Measurements from ENCODE around the gene SP3. TPM values are rescaled to one million over a fixed set of nuclear protein-coding genes. Genes with fewer than 3 reads are reported as not detected.

The SP3 gene
- 73.6 and 75.3 TPM in 2 replicates for total RNA-seq (2012; rRNA removed)

DNA sequence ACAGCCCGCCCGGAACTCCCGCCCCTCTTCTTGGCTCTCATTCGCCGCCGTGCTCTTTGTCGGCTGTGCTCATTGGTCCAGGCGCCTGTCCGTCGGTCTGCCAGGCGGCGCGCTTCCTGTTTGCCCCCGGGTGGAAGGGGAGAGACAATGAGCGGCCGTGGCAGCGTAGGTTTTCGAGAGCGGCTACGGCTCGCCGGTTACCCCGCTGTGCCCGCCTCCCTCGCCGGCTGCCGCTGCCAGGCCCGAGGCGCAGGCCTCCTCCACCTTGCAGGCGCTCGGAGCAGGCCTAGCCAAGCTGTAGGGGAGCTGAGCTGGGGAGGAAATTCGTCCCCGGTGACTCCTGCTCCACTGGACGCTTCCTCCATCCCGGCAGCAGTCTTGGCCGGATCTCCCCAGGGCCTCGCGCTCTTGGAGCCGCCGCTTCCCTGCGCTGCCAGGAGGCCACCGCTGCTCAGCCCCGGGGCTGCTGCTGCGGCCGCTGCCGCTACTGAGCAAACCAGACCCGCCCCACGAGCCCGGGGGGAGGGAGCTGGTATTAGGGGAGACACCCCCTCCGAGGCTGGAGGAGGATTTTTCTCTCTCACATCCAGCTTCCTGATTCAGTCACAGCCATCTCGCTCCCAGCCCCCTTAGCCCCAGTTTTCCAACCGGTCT lies at the start of gene SP3:
TSS of gene SP3 (minus strand) at position 2 of the 654 bp plus-strand sequence. CDS start 202 bp downstream, outside the sequence.
- peak within 1 kb of the TSS; percentile 88 for H3K4me2 ChIP-seq (ENCODE audit: low read length)
- peaks cover 5% of the 10 kb centered on the region for H3K36me3 ChIP-seq (ENCODE audit: insufficient read depth, low read length)
- peak within 1 kb of the TSS; percentile 94 for H3K4me3 ChIP-seq (ENCODE audit: low read length)
- peak within 1 kb of the TSS; percentile 97 for H3K9ac ChIP-seq (ENCODE audit: low read depth, low read length)
- peaks cover 5% of the 10 kb centered on the region for H3K9me3 ChIP-seq (replicated peaks; ENCODE audit: low read length)
- no peaks in the 10 kb centered on the region for H3K27me3 ChIP-seq (ENCODE audit: control insufficient read depth, insufficient read depth, low read length)
- peaks cover 17% of the 10 kb centered on the region for H3K4me1 ChIP-seq (ENCODE audit: control insufficient read depth, insufficient read depth, low read length)

DNA sequence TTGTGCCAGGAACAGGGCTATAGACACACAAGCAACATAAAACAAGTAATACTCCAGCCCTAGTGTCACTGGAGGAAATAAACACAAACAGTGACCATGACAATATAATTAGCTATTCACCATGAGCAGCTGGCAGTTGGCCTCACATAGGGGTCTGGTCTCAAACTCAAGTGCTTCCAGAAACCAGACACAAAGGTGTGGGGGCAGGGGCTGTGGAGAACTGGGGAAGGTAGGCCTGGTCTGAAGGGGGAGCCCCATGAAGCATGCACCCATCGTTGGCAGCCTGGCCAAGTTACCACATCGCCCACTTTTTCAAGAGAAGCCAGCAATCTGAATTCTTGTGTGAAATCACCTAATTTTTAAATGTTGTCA lies 49.5 kb upstream of the SP3 start:
- no peak overlapping the region for H3K4me3 ChIP-seq (ENCODE audit: low read length)
- no peak overlapping the region for H3K4me2 ChIP-seq (ENCODE audit: low read length)
- H3K36me3 ChIP-seq (ENCODE audit: insufficient read depth, low read length): no peaks in the 10 kb centered on the region
- H3K27me3 ChIP-seq (ENCODE audit: control insufficient read depth, insufficient read depth, low read length): no peaks in the 10 kb centered on the region
- no peaks in the 10 kb centered on the region for H3K9me3 ChIP-seq (replicated peaks; ENCODE audit: low read length)
- no peak overlapping the region for H3K9ac ChIP-seq (ENCODE audit: low read depth, low read length)
- H3K4me1 ChIP-seq (ENCODE audit: control insufficient read depth, insufficient read depth, low read length): peaks cover 18% of the 10 kb centered on the region

GRCh38 chr2:174014011-174014698 lies 49.0 kb upstream of the SP3 start:
- Histone ChIP-seq H3K4me2 (ENCODE audit: low read length) (no peak overlapping the region), H3K4me1 (ENCODE audit: control insufficient read depth, insufficient read depth, low read length) (peaks cover 21% of the 10 kb centered on the region), H3K4me3 (ENCODE audit: low read length) (no peak overlapping the region), H3K9me3 (replicated peaks; ENCODE audit: low read length) (no peaks in the 10 kb centered on the region), H3K27me3 (ENCODE audit: control insufficient read depth, insufficient read depth, low read length) (no peaks in the 10 kb centered on the region), H3K9ac (ENCODE audit: low read depth, low read length) (no peak overlapping the region), H3K36me3 (ENCODE audit: insufficient read depth, low read length) (no peaks in the 10 kb centered on the region)

DNA sequence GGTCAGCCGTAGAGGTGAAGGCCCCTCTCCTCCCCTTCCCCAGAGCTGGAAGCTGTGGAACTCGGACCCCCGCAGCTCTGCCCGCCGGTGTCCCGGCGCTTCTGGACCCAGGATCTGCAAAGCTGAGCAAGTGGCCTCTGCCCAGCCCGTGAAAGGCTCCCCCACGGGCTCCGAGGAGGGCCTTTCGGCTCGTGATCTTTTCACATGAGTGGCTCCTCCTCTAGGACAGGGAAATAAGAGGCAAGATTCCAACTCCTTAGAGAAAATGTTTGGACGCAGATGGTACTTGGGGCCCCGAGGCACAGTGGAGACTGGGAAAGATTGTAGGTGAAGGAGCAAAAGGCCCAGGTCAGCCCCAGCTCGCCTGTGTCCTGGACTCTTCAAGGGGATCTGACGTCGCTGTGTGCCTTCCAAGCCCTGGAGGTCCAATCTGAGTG lies 48.2 kb upstream of the SP3 start:
- H3K36me3 ChIP-seq (ENCODE audit: insufficient read depth, low read length): no peaks in the 10 kb centered on the region
- peak overlapping the region; percentile 70 for H3K9ac ChIP-seq (ENCODE audit: low read depth, low read length)
- peaks cover 28% of the 10 kb centered on the region for H3K4me1 ChIP-seq (ENCODE audit: control insufficient read depth, insufficient read depth, low read length)
- H3K4me2 ChIP-seq (ENCODE audit: low read length): peak overlapping the region; percentile 77
- peak overlapping the region; percentile 31 for H3K4me3 ChIP-seq (ENCODE audit: low read length)
- H3K27me3 ChIP-seq (ENCODE audit: control insufficient read depth, insufficient read depth, low read length): no peaks in the 10 kb centered on the region
- H3K9me3 ChIP-seq (replicated peaks; ENCODE audit: low read length): no peaks in the 10 kb centered on the region

DNA sequence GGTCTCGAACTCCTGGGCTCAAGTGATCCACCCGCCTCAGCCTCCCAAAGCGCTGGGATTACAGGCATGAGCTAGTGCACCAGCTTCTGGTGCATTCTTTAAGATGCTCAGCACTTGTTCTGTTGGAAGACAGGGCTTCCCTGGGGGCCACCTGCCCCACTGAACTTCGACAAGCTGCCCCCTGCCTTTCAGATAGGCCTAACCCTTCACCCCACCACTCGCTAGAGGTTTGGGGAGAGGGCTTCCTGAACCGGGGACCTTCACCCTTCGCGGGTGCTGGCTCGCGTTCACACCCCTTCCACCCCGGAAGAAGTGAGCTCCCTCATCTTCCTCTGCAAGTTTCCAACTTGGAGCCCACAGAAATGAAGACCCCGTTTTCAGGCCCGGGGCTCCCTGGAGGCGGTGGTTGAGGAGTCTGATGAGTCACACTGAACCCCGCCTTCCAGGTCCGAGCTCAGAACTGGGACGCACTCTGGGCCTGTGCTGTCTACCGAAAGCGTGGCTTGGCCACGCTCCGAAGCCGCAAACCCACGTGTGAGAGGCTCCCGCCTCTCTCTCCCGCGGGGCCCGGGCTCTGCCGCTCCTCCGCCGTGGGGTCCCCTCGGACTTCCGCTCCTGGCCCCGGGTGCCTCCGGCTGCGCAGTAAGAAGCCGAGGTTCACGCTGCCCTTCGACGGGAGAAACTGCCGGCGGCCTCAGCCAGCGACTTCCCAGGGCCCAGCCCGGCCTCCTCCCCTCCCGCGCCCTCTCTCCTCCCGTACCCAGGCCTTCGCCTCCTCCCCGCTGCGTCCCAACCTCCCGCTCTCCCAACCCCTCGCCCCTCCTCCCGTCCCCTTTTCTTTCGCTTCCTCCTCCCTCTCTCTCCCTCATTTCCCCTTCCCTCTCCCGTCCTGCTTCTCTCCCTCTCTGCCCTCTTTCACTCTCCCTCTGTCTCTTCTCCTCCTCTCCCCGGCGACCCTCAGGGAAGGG lies 47.5 kb upstream of the SP3 start:
- peak overlapping the region; percentile 31 for H3K4me3 ChIP-seq (ENCODE audit: low read length)
- H3K4me1 ChIP-seq (ENCODE audit: control insufficient read depth, insufficient read depth, low read length): peaks cover 28% of the 10 kb centered on the region
- H3K9ac ChIP-seq (ENCODE audit: low read depth, low read length): peak overlapping the region; percentile 70
- H3K9me3 ChIP-seq (replicated peaks; ENCODE audit: low read length): no peaks in the 10 kb centered on the region
- H3K4me2 ChIP-seq (ENCODE audit: low read length): peak overlapping the region; percentile 77
- no peaks in the 10 kb centered on the region for H3K36me3 ChIP-seq (ENCODE audit: insufficient read depth, low read length)
- no peaks in the 10 kb centered on the region for H3K27me3 ChIP-seq (ENCODE audit: control insufficient read depth, insufficient read depth, low read length)

- H3K9ac ChIP-seq (ENCODE audit: low read depth, low read length): no peak overlapping the region
- no peak overlapping the region for H3K4me2 ChIP-seq (ENCODE audit: low read length)
- peaks cover 36% of the 10 kb centered on the region for H3K4me1 ChIP-seq (ENCODE audit: control insufficient read depth, insufficient read depth, low read length)
- H3K36me3 ChIP-seq (ENCODE audit: insufficient read depth, low read length): no peaks in the 10 kb centered on the region
- no peak overlapping the region for H3K4me3 ChIP-seq (ENCODE audit: low read length)
- no peaks in the 10 kb centered on the region for H3K9me3 ChIP-seq (replicated peaks; ENCODE audit: low read length)
- no peaks in the 10 kb centered on the region for H3K27me3 ChIP-seq (ENCODE audit: control insufficient read depth, insufficient read depth, low read length)
These were observed 46.6 kb upstream of the SP3 start for GRCh38 chr2:174011796-174012195.

DNA sequence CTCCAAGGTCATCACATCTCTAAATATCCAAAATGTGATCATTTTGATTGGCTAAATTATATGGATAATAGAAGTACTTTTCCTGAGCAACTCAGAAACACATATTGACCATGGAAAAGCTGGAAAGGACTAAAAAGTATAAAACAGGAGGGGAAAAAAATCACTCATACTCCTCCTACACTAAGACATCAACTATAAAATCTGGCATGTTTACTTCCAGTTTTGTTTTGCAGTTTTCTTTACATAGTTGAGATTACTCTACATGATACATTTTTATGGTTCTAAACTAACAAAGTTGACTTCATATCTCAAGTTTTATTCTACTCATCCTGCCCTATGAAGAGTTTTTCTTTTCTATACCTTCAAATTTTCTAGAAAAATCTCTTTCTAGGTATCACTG lies 46.0 kb upstream of the SP3 start:
- no peaks in the 10 kb centered on the region for H3K27me3 ChIP-seq (ENCODE audit: control insufficient read depth, insufficient read depth, low read length)
- H3K9me3 ChIP-seq (replicated peaks; ENCODE audit: low read length): no peaks in the 10 kb centered on the region
- no peak overlapping the region for H3K9ac ChIP-seq (ENCODE audit: low read depth, low read length)
- H3K4me2 ChIP-seq (ENCODE audit: low read length): no peak overlapping the region
- peaks cover 36% of the 10 kb centered on the region for H3K4me1 ChIP-seq (ENCODE audit: control insufficient read depth, insufficient read depth, low read length)
- H3K4me3 ChIP-seq (ENCODE audit: low read length): no peak overlapping the region
- H3K36me3 ChIP-seq (ENCODE audit: insufficient read depth, low read length): no peaks in the 10 kb centered on the region

DNA sequence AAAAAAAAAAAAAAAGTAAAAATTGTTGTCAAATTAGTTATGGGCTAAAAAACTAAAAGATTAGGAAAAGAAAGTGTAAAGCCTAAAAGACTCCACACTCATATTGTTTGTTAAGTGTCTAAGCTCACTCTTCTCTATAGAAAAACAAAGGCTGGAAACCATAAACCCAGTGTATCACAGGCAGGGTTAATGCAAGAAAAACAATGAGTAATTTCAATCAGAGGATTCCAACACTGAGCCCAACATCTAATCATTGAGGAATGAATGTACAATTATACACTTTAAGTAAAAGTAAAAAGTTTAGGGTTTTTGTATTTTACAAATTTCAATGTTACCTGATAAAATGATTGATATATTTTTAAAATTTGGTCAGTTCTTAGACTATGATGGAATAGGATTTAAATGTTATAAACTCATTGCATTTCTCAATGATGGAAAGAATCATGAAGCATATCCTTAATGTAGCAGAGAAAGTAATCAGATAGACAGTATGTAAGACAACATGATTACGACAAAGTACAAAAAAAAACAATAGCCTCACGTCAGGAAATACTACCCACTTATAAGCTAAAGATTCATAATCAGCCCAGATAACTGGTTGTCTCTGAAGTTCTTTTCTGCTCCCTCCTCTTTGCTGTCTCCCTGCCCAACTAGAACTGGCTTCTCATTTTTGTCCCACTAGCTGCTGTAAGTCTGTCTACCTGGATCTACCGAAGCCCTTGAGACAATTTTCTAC lies 44.5 kb upstream of the SP3 start:
- Histone ChIP-seq H3K9ac (ENCODE audit: low read depth, low read length) (no peak overlapping the region), H3K4me2 (ENCODE audit: low read length) (peak overlapping the region; percentile 59), H3K4me3 (ENCODE audit: low read length) (peak overlapping the region; percentile 7), H3K36me3 (ENCODE audit: insufficient read depth, low read length) (no peaks in the 10 kb centered on the region), H3K9me3 (replicated peaks; ENCODE audit: low read length) (no peaks in the 10 kb centered on the region), H3K27me3 (ENCODE audit: control insufficient read depth, insufficient read depth, low read length) (no peaks in the 10 kb centered on the region), H3K4me1 (ENCODE audit: control insufficient read depth, insufficient read depth, low read length) (peaks cover 46% of the 10 kb centered on the region)

DNA sequence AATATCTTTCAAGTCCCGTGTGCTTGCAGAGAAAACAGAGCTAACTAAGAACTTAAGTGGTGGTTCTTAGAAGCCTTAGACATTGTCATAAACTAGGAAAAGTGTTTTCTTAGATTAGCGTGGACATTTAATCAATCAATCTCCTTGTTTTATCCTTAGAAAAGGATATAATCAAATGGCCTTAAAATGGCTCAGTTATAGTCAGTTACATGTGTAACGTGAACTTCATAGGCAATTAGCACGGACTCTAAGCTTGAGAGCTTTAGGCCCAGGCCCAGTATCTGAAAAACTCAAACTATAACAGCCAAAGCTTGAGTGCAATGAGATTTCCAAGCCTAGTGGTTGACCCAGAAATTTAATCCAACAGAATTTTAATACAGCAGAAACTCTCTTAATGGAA lies 43.5 kb upstream of the SP3 start:
- no peaks in the 10 kb centered on the region for H3K36me3 ChIP-seq (ENCODE audit: insufficient read depth, low read length)
- H3K4me2 ChIP-seq (ENCODE audit: low read length): peak overlapping the region; percentile 59
- H3K4me1 ChIP-seq (ENCODE audit: control insufficient read depth, insufficient read depth, low read length): peaks cover 50% of the 10 kb centered on the region
- H3K27me3 ChIP-seq (ENCODE audit: control insufficient read depth, insufficient read depth, low read length): no peaks in the 10 kb centered on the region
- H3K4me3 ChIP-seq (ENCODE audit: low read length): no peak overlapping the region
- H3K9me3 ChIP-seq (replicated peaks; ENCODE audit: low read length): no peaks in the 10 kb centered on the region
- H3K9ac ChIP-seq (ENCODE audit: low read depth, low read length): no peak overlapping the region

- no peaks in the 10 kb centered on the region for H3K9me3 ChIP-seq (replicated peaks; ENCODE audit: low read length)
- no peaks in the 10 kb centered on the region for H3K36me3 ChIP-seq (ENCODE audit: insufficient read depth, low read length)
- H3K27me3 ChIP-seq (ENCODE audit: control insufficient read depth, insufficient read depth, low read length): no peaks in the 10 kb centered on the region
- peaks cover 37% of the 10 kb centered on the region for H3K4me1 ChIP-seq (ENCODE audit: control insufficient read depth, insufficient read depth, low read length)
- H3K4me2 ChIP-seq (ENCODE audit: low read length): no peak overlapping the region
- H3K9ac ChIP-seq (ENCODE audit: low read depth, low read length): no peak overlapping the region
- no peak overlapping the region for H3K4me3 ChIP-seq (ENCODE audit: low read length)
These were observed 41.8 kb upstream of the SP3 start for GRCh38 chr2:174007010-174007409.
